ENCODE results near the gene SEMA3D. TPM values are rescaled to one million over a fixed set of nuclear protein-coding genes. Genes with fewer than 3 reads are reported as not detected.

The SEMA3D gene
- total and polyA plus RNA-seq, 9 of the 15 experiments (the other 6 are each of a cell fraction or from before 2014, with no cell fraction given), result 0.01 to 0.10 (median 0.04) TPM; not detected in 1

- in situ Hi-C loops (cut with MboI), result no loop called here
- no peak for FAIRE-seq
These were observed 3.6 kb downstream of the SEMA3D start for GRCh38 chr7:85183296-85183695.

More at GRCh38 chr7:85183296-85183695, 3.6 kb downstream of the SEMA3D start:
- intact Hi-C loops (cut with micrococcal nuclease), result no loop called here
- H3K79me2 ChIP-seq (ENCODE audit: control insufficient read depth, insufficient read depth, low read length), result no peaks in the 10 kb centered on the region
- no TSS peak for BruUV-seq (replicated peaks)
- no peak overlapping the region for H3K9ac ChIP-seq (ENCODE audit: insufficient read depth in 1 of 2, low read depth in 2 of 2, low read length in 2 of 2)
- no peak for ATAC-seq
- TF ChIP-seq, protein P1, sequence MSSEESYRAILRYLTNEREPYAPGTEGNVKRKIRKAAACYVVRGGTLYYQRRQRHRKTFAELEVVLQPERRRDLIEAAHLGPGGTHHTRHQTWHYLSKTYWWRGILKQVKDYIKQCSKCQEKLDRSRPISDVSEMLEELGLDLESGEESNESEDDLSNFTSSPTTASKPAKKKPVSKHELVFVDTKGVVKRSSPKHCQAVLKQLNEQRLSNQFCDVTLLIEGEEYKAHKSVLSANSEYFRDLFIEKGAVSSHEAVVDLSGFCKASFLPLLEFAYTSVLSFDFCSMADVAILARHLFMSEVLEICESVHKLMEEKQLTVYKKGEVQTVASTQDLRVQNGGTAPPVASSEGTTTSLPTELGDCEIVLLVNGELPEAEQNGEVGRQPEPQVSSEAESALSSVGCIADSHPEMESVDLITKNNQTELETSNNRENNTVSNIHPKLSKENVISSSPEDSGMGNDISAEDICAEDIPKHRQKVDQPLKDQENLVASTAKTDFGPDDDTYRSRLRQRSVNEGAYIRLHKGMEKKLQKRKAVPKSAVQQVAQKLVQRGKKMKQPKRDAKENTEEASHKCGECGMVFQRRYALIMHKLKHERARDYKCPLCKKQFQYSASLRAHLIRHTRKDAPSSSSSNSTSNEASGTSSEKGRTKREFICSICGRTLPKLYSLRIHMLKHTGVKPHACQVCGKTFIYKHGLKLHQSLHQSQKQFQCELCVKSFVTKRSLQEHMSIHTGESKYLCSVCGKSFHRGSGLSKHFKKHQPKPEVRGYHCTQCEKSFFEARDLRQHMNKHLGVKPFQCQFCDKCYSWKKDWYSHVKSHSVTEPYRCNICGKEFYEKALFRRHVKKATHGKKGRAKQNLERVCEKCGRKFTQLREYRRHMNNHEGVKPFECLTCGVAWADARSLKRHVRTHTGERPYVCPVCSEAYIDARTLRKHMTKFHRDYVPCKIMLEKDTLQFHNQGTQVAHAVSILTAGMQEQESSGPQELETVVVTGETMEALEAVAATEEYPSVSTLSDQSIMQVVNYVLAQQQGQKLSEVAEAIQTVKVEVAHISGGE (CRISPR knock-in tag; IDR thresholded peaks at IDR 0.05), result no peak
- TF ChIP-seq PHF8 (IDR thresholded peaks at IDR 0.05; ENCODE audit: borderline replicate concordance, low read length), result no peak
- TF ChIP-seq ZNF408 (CRISPR knock-in tag; IDR thresholded peaks at IDR 0.05; ENCODE audit: low read depth), result no peak
- no peak for TF ChIP-seq ZNF280B (CRISPR knock-in tag; IDR thresholded peaks at IDR 0.05)
- TF ChIP-seq ATF2 (CRISPR knock-in tag; IDR thresholded peaks at IDR 0.05), result no peak
- TF ChIP-seq KDM5B (IDR thresholded peaks at IDR 0.05; ENCODE audit: insufficient replicate concordance, low read depth, low read length), result no peak
- TF ChIP-seq, protein P2, sequence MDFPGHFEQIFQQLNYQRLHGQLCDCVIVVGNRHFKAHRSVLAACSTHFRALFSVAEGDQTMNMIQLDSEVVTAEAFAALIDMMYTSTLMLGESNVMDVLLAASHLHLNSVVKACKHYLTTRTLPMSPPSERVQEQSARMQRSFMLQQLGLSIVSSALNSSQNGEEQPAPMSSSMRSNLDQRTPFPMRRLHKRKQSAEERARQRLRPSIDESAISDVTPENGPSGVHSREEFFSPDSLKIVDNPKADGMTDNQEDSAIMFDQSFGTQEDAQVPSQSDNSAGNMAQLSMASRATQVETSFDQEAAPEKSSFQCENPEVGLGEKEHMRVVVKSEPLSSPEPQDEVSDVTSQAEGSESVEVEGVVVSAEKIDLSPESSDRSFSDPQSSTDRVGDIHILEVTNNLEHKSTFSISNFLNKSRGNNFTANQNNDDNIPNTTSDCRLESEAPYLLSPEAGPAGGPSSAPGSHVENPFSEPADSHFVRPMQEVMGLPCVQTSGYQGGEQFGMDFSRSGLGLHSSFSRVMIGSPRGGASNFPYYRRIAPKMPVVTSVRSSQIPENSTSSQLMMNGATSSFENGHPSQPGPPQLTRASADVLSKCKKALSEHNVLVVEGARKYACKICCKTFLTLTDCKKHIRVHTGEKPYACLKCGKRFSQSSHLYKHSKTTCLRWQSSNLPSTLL (IDR thresholded peaks at IDR 0.05), result no peak
- no peak for TF ChIP-seq BRD9 (IDR thresholded peaks at IDR 0.05; ENCODE audit: low read depth, partially characterized antibody)
- no peak for TF ChIP-seq RBM22 (IDR thresholded peaks at IDR 0.05; ENCODE audit: low read depth, low read length, poor library complexity, severe bottlenecking)
- TF ChIP-seq, protein P3, sequence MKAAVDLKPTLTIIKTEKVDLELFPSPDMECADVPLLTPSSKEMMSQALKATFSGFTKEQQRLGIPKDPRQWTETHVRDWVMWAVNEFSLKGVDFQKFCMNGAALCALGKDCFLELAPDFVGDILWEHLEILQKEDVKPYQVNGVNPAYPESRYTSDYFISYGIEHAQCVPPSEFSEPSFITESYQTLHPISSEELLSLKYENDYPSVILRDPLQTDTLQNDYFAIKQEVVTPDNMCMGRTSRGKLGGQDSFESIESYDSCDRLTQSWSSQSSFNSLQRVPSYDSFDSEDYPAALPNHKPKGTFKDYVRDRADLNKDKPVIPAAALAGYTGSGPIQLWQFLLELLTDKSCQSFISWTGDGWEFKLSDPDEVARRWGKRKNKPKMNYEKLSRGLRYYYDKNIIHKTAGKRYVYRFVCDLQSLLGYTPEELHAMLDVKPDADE (conservative IDR thresholded peaks at IDR 0.05; ENCODE audit: control insufficient read depth, low read depth, low read length), result no peak
- no peak for DNase-seq (ENCODE audit: extremely low read depth in 1 of 4, low spot score in 3 of 4)
- no peak overlapping the region for H3K4me2 ChIP-seq (ENCODE audit: insufficient read depth, low read length)
- H3K27ac ChIP-seq (ENCODE audit: extremely low read depth, low read depth, low read length), result no peak overlapping the region
- no peaks in the 10 kb centered on the region; a peak in 1 of 5 replicates for H3K4me1 ChIP-seq (replicated peaks in 1 of 2; ENCODE audit: control insufficient read depth in 2 of 2, insufficient read depth in 2 of 2, low read length in 2 of 2)
- WGBS (ENCODE audit: insufficient coverage, low coverage, missing lambda C conversion rate), result 0% methylated on average over 3 of the region's 3 CpGs
- no peaks in the 10 kb centered on the region for H3K36me3 ChIP-seq (ENCODE audit: control insufficient read depth, insufficient read depth, low read length)
- POLR2A ChIA-PET, result no interaction called here
- no peak overlapping the region for H3K4me3 ChIP-seq
- H3K9me1 ChIP-seq (ENCODE audit: control insufficient read depth, insufficient read depth, low read length), result no peaks in the 10 kb centered on the region
- H3K27me3 ChIP-seq (ENCODE audit: control insufficient read depth in 2 of 2, insufficient read depth in 2 of 2, low read length in 2 of 2), result no peaks in the 10 kb centered on the region
- no peak overlapping the region for H2AFZ ChIP-seq (ENCODE audit: low read depth, low read length)
- no peaks in the 10 kb centered on the region for H4K20me1 ChIP-seq (replicated peaks; ENCODE audit: control insufficient read depth, insufficient read depth, low read length)
- CTCF ChIA-PET (ENCODE audit: low intra/inter-chr PET ratio), result no interaction called here
- no peaks in the 10 kb centered on the region for H3K9me3 ChIP-seq (replicated peaks; ENCODE audit: control insufficient read depth, insufficient read depth, low read depth, low read length)

Measured in K562 (cell line).